H1 (cell line): ENCODE data around the gene SYNDIG1. TPM values are rescaled to one million over a fixed set of nuclear protein-coding genes. Genes with fewer than 3 reads are reported as not detected.

Experiments
- CTCF ChIA-PET: fragments of 300-600 bp; sonication (Branson Sonifier 250); formaldehyde crosslinking; loops from one replicate; lab custom pipeline; 2021; ENCODE audit not compliant: partially characterized antibody; lab: Charles Lee
- POLR2A ChIA-PET: fragments of 300-600 bp; sonication (Branson Sonifier 250); formaldehyde crosslinking; loops from one replicate; lab custom pipeline; 2021; ENCODE audit warnings: inconsistent platforms; ENCODE audit not compliant: partially characterized antibody; lab: Charles Lee
- DNase-seq, 2 experiments: peaks; one replicate each; pipeline versions ENCODE4 v3.0.0 to v3.0.0-alpha.2; 2010 to 2022; ENCODE audit warnings: low spot score in 2 of 2, low read depth in 1 of 2, mixed read lengths in 1 of 2
- FAIRE-seq: peaks from 2 replicates; lab custom pipeline; 2011; peaks lifted over from hg19 to GRCh38; lab: Jason Lieb, UNC
- H2AFZ ChIP-seq: 2 replicates; pipeline ENCODE4 v1.8.1; 2012; ENCODE audit warnings: low read length, inconsistent platforms
- H2AK5ac ChIP-seq: 2 replicates; pipeline ENCODE4 v1.6.1; 2013; ENCODE audit warnings: low read depth, low read length
- H2BK120ac ChIP-seq: replicated peaks from 2 replicates; pipeline ENCODE3; 2013; ENCODE audit warnings: low read depth, low read length, inconsistent platforms
- H2BK12ac ChIP-seq: 2 replicates; pipeline ENCODE4 v1.6.1; 2013; ENCODE audit warnings: low read depth, low read length
- H2BK15ac ChIP-seq: 2 replicates; pipeline ENCODE4 v1.6.1; 2013; ENCODE audit warnings: low read length
- H2BK20ac ChIP-seq: 2 replicates; pipeline ENCODE4 v1.6.1; 2013; ENCODE audit warnings: low read length
- H2BK5ac ChIP-seq: 2 replicates; pipeline ENCODE4 v1.6.1; 2013; ENCODE audit warnings: low read depth, low read length
- H3K14ac ChIP-seq: 2 replicates; pipeline ENCODE4 v1.6.1; 2013; ENCODE audit warnings: inconsistent platforms; ENCODE audit not compliant: insufficient read length
- H3K18ac ChIP-seq: 2 replicates; pipeline ENCODE4 v1.6.1; 2013; ENCODE audit warnings: low read length; ENCODE audit errors: extremely low read depth
- H3K23ac ChIP-seq: 2 replicates; pipeline ENCODE4 v1.6.1; 2013; ENCODE audit warnings: inconsistent platforms; ENCODE audit not compliant: insufficient read length
- H3K23me2 ChIP-seq: 2 replicates; pipeline ENCODE4 v1.6.1; 2013; ENCODE audit warnings: low read depth, low read length
- H3K27ac ChIP-seq: 2 replicates; pipeline ENCODE4 v1.6.1; 2011; ENCODE audit warnings: low read depth, low read length, inconsistent platforms
- H3K27me3 ChIP-seq, 4 experiments: replicated peaks in 1 of 4; 1 replicate in 1 of 4; 2 replicates in 3 of 4; pipeline versions ENCODE4 v1.6.1 to v1.8.1; 2011 to 2013; ENCODE audit warnings: low read length in 3 of 4, mild to moderate bottlenecking in 3 of 4, inconsistent platforms in 2 of 4, mixed read lengths in 2 of 4, moderate library complexity in 1 of 4; ENCODE audit not compliant: control insufficient read depth in 3 of 4, insufficient read depth in 3 of 4; ENCODE audit errors: extremely low read depth in 1 of 4
- H3K36me3 ChIP-seq, 4 experiments: 2 replicates each; pipeline versions ENCODE4 v1.6.1 to v1.8.1; 2011 to 2013; ENCODE audit warnings: mild to moderate bottlenecking in 4 of 4, low read length in 3 of 4, moderate library complexity in 2 of 4, control low read depth in 1 of 4, inconsistent platforms in 1 of 4; ENCODE audit not compliant: insufficient read depth in 4 of 4, control insufficient read depth in 2 of 4
- H3K4ac ChIP-seq: replicated peaks from 2 replicates; pipeline ENCODE3; 2013; ENCODE audit warnings: low read length, low read depth, mixed read lengths, inconsistent platforms; ENCODE audit not compliant: insufficient read length
- H3K4me1 ChIP-seq, 4 experiments: replicated peaks in 1 of 4; 1 replicate in 1 of 4; 2 replicates in 3 of 4; pipeline versions ENCODE4 v1.6.1 to v1.8.1; 2011 to 2013; ENCODE audit warnings: low read length in 3 of 4, inconsistent platforms in 2 of 4, mixed read lengths in 1 of 4; ENCODE audit not compliant: insufficient read depth in 4 of 4, control insufficient read depth in 3 of 4
- H3K4me2 ChIP-seq, 2 experiments: 2 replicates each; pipeline versions ENCODE4 v1.6.1 to v1.8.1; 2011 to 2013; ENCODE audit warnings: low read depth in 2 of 2, low read length in 2 of 2, control low read depth in 1 of 2, inconsistent platforms in 1 of 2, mild to moderate bottlenecking in 1 of 2; ENCODE audit not compliant: insufficient read depth in 1 of 2
- H3K4me3 ChIP-seq, 4 experiments: fragments of 200-600, 300-600 bp in 1 of 4; sonication (generic), shearing (Covaris generic), sonication (Bioruptor Twin) in 1 of 4; 2 replicates each; pipeline versions ENCODE4 v1.5.1 to v1.8.1; 2011 to 2016; ENCODE audit warnings: low read length in 4 of 4, low read depth in 3 of 4, control low read depth in 2 of 4, inconsistent platforms in 2 of 4, mild to moderate bottlenecking in 2 of 4, mixed read lengths in 1 of 4, moderate library complexity in 1 of 4; ENCODE audit not compliant: insufficient read depth in 2 of 4; ENCODE audit errors: extremely low read depth in 1 of 4
- H3K56ac ChIP-seq: replicated peaks from 2 replicates; pipeline ENCODE3; 2013; ENCODE audit warnings: low read depth, mild to moderate bottlenecking, mixed read lengths, low read length, inconsistent platforms; ENCODE audit not compliant: insufficient read length
- H3K79me1 ChIP-seq: 2 replicates; pipeline ENCODE4 v1.6.1; 2013; ENCODE audit warnings: low read depth, low read length, control low read depth
- H3K79me2 ChIP-seq, 2 experiments: 2 replicates each; pipeline versions ENCODE4 v1.6.1 to v1.8.1; 2012 to 2013; ENCODE audit warnings: low read length in 2 of 2, mild to moderate bottlenecking in 2 of 2, inconsistent platforms in 1 of 2; ENCODE audit not compliant: insufficient read depth in 2 of 2, control insufficient read depth in 1 of 2
- H3K9ac ChIP-seq, 4 experiments: replicated peaks in 1 of 4; 1 replicate in 1 of 4; 2 replicates in 3 of 4; pipeline versions ENCODE4 v1.6.1 to v1.8.1; 2011 to 2013; ENCODE audit warnings: low read depth in 3 of 4, low read length in 3 of 4, control low read depth in 2 of 4, mild to moderate bottlenecking in 2 of 4, moderate library complexity in 2 of 4, inconsistent platforms in 1 of 4; ENCODE audit errors: extremely low read depth in 1 of 4
- H3K9me3 ChIP-seq, 2 experiments: 2 replicates each; pipeline versions ENCODE4 v1.6.1 to v1.8.1; 2012 to 2013; ENCODE audit warnings: mild to moderate bottlenecking in 2 of 2, moderate library complexity in 2 of 2, control low read depth in 1 of 2, inconsistent platforms in 1 of 2, low read depth in 1 of 2, low read length in 1 of 2, mixed read lengths in 1 of 2; ENCODE audit not compliant: insufficient read depth in 2 of 2
- H4K20me1 ChIP-seq, 2 experiments: replicated peaks in 1 of 2; 2 replicates each; pipeline versions ENCODE3 to v1.8.1; 2011 to 2013; ENCODE audit warnings: inconsistent platforms in 2 of 2, low read length in 2 of 2, mild to moderate bottlenecking in 1 of 2; ENCODE audit not compliant: insufficient read depth in 2 of 2, control insufficient read depth in 1 of 2
- H4K5ac ChIP-seq: 2 replicates; pipeline ENCODE4 v1.6.1; 2013; ENCODE audit warnings: low read length, low read depth, mixed read lengths, inconsistent platforms; ENCODE audit not compliant: insufficient read length
- H4K8ac ChIP-seq: 2 replicates; pipeline ENCODE4 v1.8.0; 2013; ENCODE audit warnings: mild to moderate bottlenecking, moderate library complexity, low read length, inconsistent platforms; ENCODE audit not compliant: insufficient read depth; ENCODE audit errors: extremely low read depth
- H4K91ac ChIP-seq: replicated peaks from 2 replicates; pipeline ENCODE3; 2013; ENCODE audit warnings: low read length, mixed read lengths, inconsistent platforms; ENCODE audit not compliant: insufficient read length
- SIX5 ChIP-seq: IDR thresholded peaks from 2 replicates; pipeline ENCODE4 v1.6.1; 2011; ENCODE audit warnings: mild to moderate bottlenecking, low read depth, low read length
- TBP ChIP-seq: IDR thresholded peaks from 2 replicates; pipeline ENCODE4 v1.6.1; 2011; ENCODE audit warnings: low read depth, low read length, improper control_type of control experiment
- WGBS, 2 experiments: shearing (Covaris generic) in 1 of 2; methylation state at CpG; one replicate each; pipeline versions ENCODE4 v1.1.6 to v1.1.7; 2013 to 2015; ENCODE audit warnings: low lambda C conversion rate in 2 of 2, mixed read lengths in 2 of 2, inconsistent platforms in 1 of 2, low coverage in 1 of 2, missing lambda C conversion rate in 1 of 2; ENCODE audit not compliant: insufficient replicate concordance in 2 of 2, insufficient coverage in 1 of 2, insufficient read length in 1 of 2; ENCODE audit errors: extremely low coverage in 1 of 2, missing lambda C conversion rate in 1 of 2; 5-methylcytosine and 5-hydroxymethylcytosine counted together
- polyA plus RNA-seq, 7 experiments: library from polyadenylated mRNA; depleted of rRNA in 3 of 7; stranded (reverse) in 5 of 7; unstranded in 2 of 7; fragments of >200 nt in 5 of 7; fragments of 200-250 nt in 2 of 7; gene quantifications; 1 replicate in 5 of 7; 2 replicates in 1 of 7; 4 replicates in 1 of 7; pipeline versions ENCODE4 v1.2.1 to v1.2.3, GENCODE V29; 2011 to 2013; ENCODE audit warnings: missing spikeins in 2 of 7, mixed read lengths in 2 of 7
- total RNA-seq: library from RNA; stranded (reverse); fragmentation: NEBNext Ultra II Directional; extraction: Animal tissue kit (Norgen Biotek cat#: 25700); gene quantifications from 2 replicates; pipeline ENCODE4 v1.2.1, GENCODE V29; 2021

SYNDIG1 gene
- total and polyA plus RNA-seq, 2 of the 8 experiments (the other 6 are each of a cell fraction or from before 2014, with no cell fraction given) = 6.5 to 7.8 TPM

GRCh38 chr20:24425523-24426135 lies 43.8 kb upstream of the SYNDIG1 start:
- Histone ChIP-seq H3K9me3 (no peaks in the 10 kb centered on the region), H3K18ac (no peak overlapping the region), H3K4me2 (peak overlapping the region; percentile 25 to 37; a peak in 3 of 4 replicates), H4K91ac (no peak overlapping the region), H3K36me3 (no peaks in the 10 kb centered on the region), H3K9ac (no peak overlapping the region), H3K27me3 (no peaks in the 10 kb centered on the region), H4K8ac (no peak overlapping the region), H2BK5ac (peak overlapping the region; percentile 13; the same call in 1 of the 2 replicates), H3K27ac (no peak overlapping the region), H3K4ac (no peak overlapping the region), H2AFZ (no peak overlapping the region), H2AK5ac (no peak overlapping the region), H3K79me2 (no peaks in the 10 kb centered on the region), H3K4me1 (peaks cover 0 to 13% (median 7%) of the 10 kb centered on the region in 4 experiments; a peak in 5 of 7 replicates), H2BK12ac (no peak overlapping the region), H3K23me2 (no peaks in the 10 kb centered on the region; the same call in 1 of the 2 replicates), H4K5ac (no peak overlapping the region), H3K4me3 (peak overlapping the region in 1 of 4 experiments; percentile 28; a peak in 1 of 8 replicates), H2BK15ac (no peak overlapping the region), H4K20me1 (no peaks in the 10 kb centered on the region), H3K79me1 (no peaks in the 10 kb centered on the region), H3K14ac (no peak overlapping the region), H3K56ac (no peak overlapping the region), H2BK120ac (no peak overlapping the region), H3K23ac (no peak overlapping the region), H2BK20ac (no peak overlapping the region)
- FAIRE-seq (peak; percentile 62), DNase-seq (no peak)
- POLR2A ChIA-PET = no interaction called here
- 31% methylated on average over 4 of the region's 4 CpGs; no CpG with 5 or more reads in 1 of the 2 experiments for WGBS, 2 experiments
- TF ChIP-seq SIX5 (0 out of 2 replicates have a peak, but pooled peaks have one; percentile 5), TBP (no peak)
- CTCF ChIA-PET = interaction anchor here (0.7 kb wide), 1 partner anchor 17 kb away, joined by 3 read pairs; no protein-coding TSS in a partner anchor
